Measurements from ENCODE around the gene RASA3. TPM values are rescaled to one million over a fixed set of nuclear protein-coding genes. Genes with fewer than 3 reads are reported as not detected.

RASA3 gene
- total RNA-seq, 3 donors from 2014 or later (not counting 1 experiment from before 2014, with no cell fraction given), result 252 to 277 (median 274) TPM

- H3K27me3 Mint-ChIP-seq (ENCODE audit: low read depth in 2 of 2), result no peaks in the 10 kb centered on the region
- H3K9me3 Mint-ChIP-seq, result no peaks in the 10 kb centered on the region
- no peaks in the 10 kb centered on the region for H3K36me3 Mint-ChIP-seq
- peak overlapping the region; percentile 42 for H3K4me3 Mint-ChIP-seq
- WGBS (ENCODE audit: insufficient coverage), result 97% methylated on average over 14 of the region's 14 CpGs
- H3K4me1 ChIP-seq (ENCODE audit: control insufficient read depth, insufficient read depth, low read length), result peaks cover 97% of the 10 kb centered on the region
- H3K4me1 Mint-ChIP-seq, result peaks cover 36 to 62% of the 10 kb centered on the region in 2 donors
- ATAC-seq (no peak), DNase-seq (no peak)
- H3K27me3 ChIP-seq (ENCODE audit: control insufficient read depth, insufficient read depth, low read length), result no peaks in the 10 kb centered on the region
- intact Hi-C loops (cut with micrococcal nuclease), result no loop called here
- H3K4me3 ChIP-seq (ENCODE audit: low read length), result no peak overlapping the region
- peak overlapping the region; percentile 74 to 84 for H3K27ac Mint-ChIP-seq
- TF ChIP-seq CTCF (IDR thresholded peaks at IDR 0.05), result no peak
- H3K27ac ChIP-seq (ENCODE audit: low read length), result no peak overlapping the region
- no peaks in the 10 kb centered on the region for H3K9me3 ChIP-seq (ENCODE audit: control insufficient read depth, insufficient read depth, low read length)
- H3K36me3 ChIP-seq (ENCODE audit: control insufficient read depth, insufficient read depth, low read length), result no peaks in the 10 kb centered on the region
Measured at GRCh38 chr13:114146173-114146572, 13.8 kb upstream of the RASA3 start.

GRCh38 chr13:114145722-114146121 lies 13.3 kb upstream of the RASA3 start:
- 91% methylated on average over 14 of the region's 14 CpGs for WGBS (ENCODE audit: insufficient coverage)
- Mint-ChIP-seq H3K27me3 (ENCODE audit: low read depth in 2 of 2) (no peaks in the 10 kb centered on the region), H3K36me3 (no peaks in the 10 kb centered on the region), H3K27ac (peak overlapping the region; percentile 74 to 84), H3K9me3 (no peaks in the 10 kb centered on the region), H3K4me3 (peak overlapping the region; percentile 42), H3K4me1 (peaks cover 31 to 57% of the 10 kb centered on the region in 2 donors)
- intact Hi-C loops (cut with micrococcal nuclease), result no loop called here
- no peak overlapping the region for H3K4me3 ChIP-seq (ENCODE audit: low read length)
- TF ChIP-seq CTCF (IDR thresholded peaks at IDR 0.05), result no peak
- H3K27ac ChIP-seq (ENCODE audit: low read length), result no peak overlapping the region
- no peaks in the 10 kb centered on the region for H3K27me3 ChIP-seq (ENCODE audit: control insufficient read depth, insufficient read depth, low read length)
- ATAC-seq, result no peak
- H3K36me3 ChIP-seq (ENCODE audit: control insufficient read depth, insufficient read depth, low read length), result no peaks in the 10 kb centered on the region
- no peak for DNase-seq
- no peaks in the 10 kb centered on the region for H3K9me3 ChIP-seq (ENCODE audit: control insufficient read depth, insufficient read depth, low read length)
- H3K4me1 ChIP-seq (ENCODE audit: control insufficient read depth, insufficient read depth, low read length), result peaks cover 98% of the 10 kb centered on the region

GRCh38 chr13:114145256-114145655 lies 12.8 kb upstream of the RASA3 start:
- DNase-seq (no peak), ATAC-seq (no peak)
- no peaks in the 10 kb centered on the region for H3K9me3 ChIP-seq (ENCODE audit: control insufficient read depth, insufficient read depth, low read length)

More at GRCh38 chr13:114145256-114145655, 12.8 kb upstream of the RASA3 start:
- H3K27me3 Mint-ChIP-seq (ENCODE audit: low read depth in 2 of 2), result no peaks in the 10 kb centered on the region
- intact Hi-C loops (cut with micrococcal nuclease), result no loop called here
- H3K36me3 ChIP-seq (ENCODE audit: control insufficient read depth, insufficient read depth, low read length), result no peaks in the 10 kb centered on the region
- no peaks in the 10 kb centered on the region for H3K27me3 ChIP-seq (ENCODE audit: control insufficient read depth, insufficient read depth, low read length)
- H3K4me1 ChIP-seq (ENCODE audit: control insufficient read depth, insufficient read depth, low read length), result peaks cover 99% of the 10 kb centered on the region
- peak overlapping the region; percentile 67 to 74 for H3K27ac Mint-ChIP-seq
- H3K4me3 Mint-ChIP-seq, result peak overlapping the region; percentile 58
- TF ChIP-seq CTCF (IDR thresholded peaks at IDR 0.05), result no peak
- no peak overlapping the region for H3K4me3 ChIP-seq (ENCODE audit: low read length)
- no peaks in the 10 kb centered on the region for H3K36me3 Mint-ChIP-seq
- H3K27ac ChIP-seq (ENCODE audit: low read length), result no peak overlapping the region
- H3K4me1 Mint-ChIP-seq, result peaks cover 26 to 53% of the 10 kb centered on the region in 2 donors
- 34% methylated on average over 3 of the region's 3 CpGs for WGBS (ENCODE audit: insufficient coverage)
- no peaks in the 10 kb centered on the region for H3K9me3 Mint-ChIP-seq

Data from natural killer cell (primary cell).